Measurements from ENCODE around the gene OR5C1.

GRCh38 chr9:122819791-122820489, 31.2 kb downstream of the OR5C1 start:
- TF ChIP-seq EZH2 (optimal IDR thresholded peaks at IDR 0.05; ENCODE audit: low read depth, low read length) (no peak), CTCF (IDR thresholded peaks at IDR 0.05; ENCODE audit: low read length) (no peak)

Measured in MM.1S (cell line).